ENCODE results near the gene STK10. TPM values are rescaled to one million over a fixed set of nuclear protein-coding genes. Genes with fewer than 3 reads are reported as not detected.

Gene STK10
- total RNA-seq, 4 donors from 2014 or later: 14.1 to 30.4 (median 19.4) TPM

DNA sequence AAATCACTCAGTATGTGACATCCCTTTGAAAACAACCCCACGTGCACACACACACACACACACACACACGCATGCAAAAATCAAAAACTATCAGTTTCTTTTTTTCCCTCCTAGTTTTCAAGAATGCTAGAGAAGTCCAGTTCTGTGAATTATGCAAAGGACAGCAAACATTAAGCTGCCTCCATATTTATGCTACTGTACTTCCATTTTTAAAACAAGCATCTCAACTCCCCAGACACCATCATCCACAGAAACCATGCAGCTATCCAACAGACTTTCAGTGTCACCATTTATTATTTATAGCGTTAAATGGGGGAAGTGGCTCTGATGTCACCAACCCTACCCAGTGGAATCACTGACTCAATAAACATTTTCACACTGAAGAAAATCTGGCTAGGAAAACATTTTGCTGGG, 183.2 kb downstream of the STK10 start:
- peak overlapping the region; percentile 59 to 96 for H3K4me3 ChIP-seq
- no peaks in the 10 kb centered on the region for H3K9me3 ChIP-seq
- no peaks in the 10 kb centered on the region for H3K36me3 ChIP-seq
- peak overlapping the region; percentile 73 to 98 (median 96) for H3K27ac ChIP-seq
- ATAC-seq: no peak
- TF ChIP-seq, protein P1, sequence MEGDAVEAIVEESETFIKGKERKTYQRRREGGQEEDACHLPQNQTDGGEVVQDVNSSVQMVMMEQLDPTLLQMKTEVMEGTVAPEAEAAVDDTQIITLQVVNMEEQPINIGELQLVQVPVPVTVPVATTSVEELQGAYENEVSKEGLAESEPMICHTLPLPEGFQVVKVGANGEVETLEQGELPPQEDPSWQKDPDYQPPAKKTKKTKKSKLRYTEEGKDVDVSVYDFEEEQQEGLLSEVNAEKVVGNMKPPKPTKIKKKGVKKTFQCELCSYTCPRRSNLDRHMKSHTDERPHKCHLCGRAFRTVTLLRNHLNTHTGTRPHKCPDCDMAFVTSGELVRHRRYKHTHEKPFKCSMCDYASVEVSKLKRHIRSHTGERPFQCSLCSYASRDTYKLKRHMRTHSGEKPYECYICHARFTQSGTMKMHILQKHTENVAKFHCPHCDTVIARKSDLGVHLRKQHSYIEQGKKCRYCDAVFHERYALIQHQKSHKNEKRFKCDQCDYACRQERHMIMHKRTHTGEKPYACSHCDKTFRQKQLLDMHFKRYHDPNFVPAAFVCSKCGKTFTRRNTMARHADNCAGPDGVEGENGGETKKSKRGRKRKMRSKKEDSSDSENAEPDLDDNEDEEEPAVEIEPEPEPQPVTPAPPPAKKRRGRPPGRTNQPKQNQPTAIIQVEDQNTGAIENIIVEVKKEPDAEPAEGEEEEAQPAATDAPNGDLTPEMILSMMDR (IDR thresholded peaks at IDR 0.05): no peak
- TF ChIP-seq POLR2A (IDR thresholded peaks at IDR 0.05): no peak
- TF ChIP-seq POLR2AphosphoS5 (IDR thresholded peaks at IDR 0.05): no peak
- no peak for TF ChIP-seq EP300 (IDR thresholded peaks at IDR 0.05)
- 14 to 33% methylated on average over 3 of the region's 3 CpGs for WGBS, 2 donors (ENCODE audit: low coverage in 1 of 2)
- peaks cover 0 to 67% (median 14%) of the 10 kb centered on the region in 3 donors for H3K4me1 ChIP-seq
- no peaks in the 10 kb centered on the region for H3K27me3 ChIP-seq

- no peaks in the 10 kb centered on the region for H3K27me3 ChIP-seq
- 0 to 13% methylated on average over 1 of the region's 1 CpG for WGBS, 2 donors (ENCODE audit: low coverage in 1 of 2)
- ATAC-seq: no peak
- no peaks in the 10 kb centered on the region for H3K36me3 ChIP-seq
- H3K9me3 ChIP-seq: no peaks in the 10 kb centered on the region
- peak overlapping the region in 2 of 4 donors; percentile 3 to 96 for H3K27ac ChIP-seq
- peaks cover 0 to 77% (median 14%) of the 10 kb centered on the region in 3 donors for H3K4me1 ChIP-seq
- TF ChIP-seq EP300 (IDR thresholded peaks at IDR 0.05) (no peak), POLR2AphosphoS5 (IDR thresholded peaks at IDR 0.05) (peak; percentile 9)
- no peak overlapping the region for H3K4me3 ChIP-seq
Measured at GRCh38 chr5:172003746-172004145, 184.3 kb downstream of the STK10 start.

GRCh38 chr5:172002840-172003512, 185.0 kb downstream of the STK10 start:
- WGBS, 2 donors (ENCODE audit: low coverage in 1 of 2): 62 to 73% methylated on average over 5 to 6 of the region's 6 CpGs
- Histone ChIP-seq H3K27me3 (no peaks in the 10 kb centered on the region), H3K27ac (peak overlapping the region in 2 of 4 donors; percentile 0 to 96)

DNA sequence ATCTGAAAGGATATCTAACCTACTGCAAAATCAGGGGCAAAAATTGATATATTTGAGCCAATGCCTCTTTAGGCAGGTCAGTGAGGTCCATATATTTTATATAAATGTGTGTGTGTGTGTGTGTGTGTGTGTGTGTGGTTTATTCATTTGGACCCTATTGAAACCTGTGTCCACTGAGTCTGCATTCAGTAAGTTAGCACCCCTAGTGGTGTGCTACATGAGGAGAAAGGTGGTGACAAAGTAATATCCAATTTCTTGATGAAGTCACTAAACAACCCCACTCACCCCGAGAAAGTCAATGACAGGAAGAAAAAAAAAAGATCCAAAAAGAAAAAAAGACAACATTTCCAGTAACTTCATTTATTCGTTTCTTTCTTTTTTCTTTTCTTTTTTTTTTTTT, 185.7 kb downstream of the STK10 start:
- H3K27me3 ChIP-seq: no peaks in the 10 kb centered on the region
- H3K4me1 ChIP-seq: peaks cover 0 to 79% (median 10%) of the 10 kb centered on the region in 3 donors
- TF ChIP-seq EP300 (IDR thresholded peaks at IDR 0.05): no peak
- TF ChIP-seq, protein P1 (IDR thresholded peaks at IDR 0.05): peak in 2 of 4 experiments; percentile 23 to 26
- H3K36me3 ChIP-seq: no peaks in the 10 kb centered on the region
- WGBS, 2 donors (ENCODE audit: low coverage in 1 of 2): 18 to 37% methylated on average over 2 of the region's 2 CpGs
- H3K27ac ChIP-seq: no peak overlapping the region
- no peaks in the 10 kb centered on the region for H3K9me3 ChIP-seq
- no peak for ATAC-seq
- no peak overlapping the region for H3K4me3 ChIP-seq

More at GRCh38 chr5:172002840-172003512, 185.0 kb downstream of the STK10 start:
- Histone ChIP-seq H3K36me3 (no peaks in the 10 kb centered on the region), H3K9me3 (no peaks in the 10 kb centered on the region), H3K4me1 (peaks cover 0 to 80% (median 14%) of the 10 kb centered on the region in 3 donors), H3K4me3 (no peak overlapping the region)
- TF ChIP-seq POLR2A (IDR thresholded peaks at IDR 0.05) (no peak), POLR2AphosphoS5 (IDR thresholded peaks at IDR 0.05) (no peak), EP300 (IDR thresholded peaks at IDR 0.05) (no peak)
- TF ChIP-seq, protein P1 (IDR thresholded peaks at IDR 0.05): no peak
- no peak for ATAC-seq

GRCh38 chr5:171999877-172000276, 188.1 kb downstream of the STK10 start:
- no peak for ATAC-seq
- 71 to 72% methylated on average over 2 to 5 of the region's 5 CpGs for WGBS, 2 donors (ENCODE audit: low coverage in 1 of 2)
- no peak overlapping the region for H3K27ac ChIP-seq
- no peaks in the 10 kb centered on the region for H3K9me3 ChIP-seq
- no peak overlapping the region for H3K4me3 ChIP-seq
- H3K27me3 ChIP-seq: no peaks in the 10 kb centered on the region
- TF ChIP-seq POLR2AphosphoS5 (IDR thresholded peaks at IDR 0.05) (no peak), POLR2A (IDR thresholded peaks at IDR 0.05) (no peak), EP300 (IDR thresholded peaks at IDR 0.05) (no peak)
- TF ChIP-seq, protein P1 (IDR thresholded peaks at IDR 0.05): no peak
- peaks cover 0 to 79% (median 10%) of the 10 kb centered on the region in 3 donors for H3K4me1 ChIP-seq
- H3K36me3 ChIP-seq: peaks cover 0 to 3% of the 10 kb centered on the region in 2 donors
